GM23338 (cell line): Measurements from ENCODE around the gene GRIA2.

ENCODE experiments used
- CREB1 ChIP-seq: fragments of 250-450 bp; sonication (Bioruptor Pico); IDR thresholded peaks from 2 replicates; pipeline ENCODE4 v1.5.0; 2020; ENCODE audit warnings: low read depth, mild to moderate bottlenecking, moderate library complexity
- EZH2 ChIP-seq: fragments of 200-600 bp; sonication (generic); IDR thresholded peaks from one replicate; pipeline ENCODE4 v1.8.0; 2017; ENCODE audit warnings: antibody characterized with exemption, mild to moderate bottlenecking, low read depth; ENCODE audit not compliant: unreplicated experiment
- EZH2phosphoT487 ChIP-seq: fragments of 200-600 bp; sonication (generic); IDR thresholded peaks from one replicate; pipeline ENCODE4 v1.8.1; 2018; ENCODE audit warnings: antibody characterized with exemption; ENCODE audit not compliant: unreplicated experiment
- JUNB ChIP-seq: IDR thresholded peaks from one replicate; pipeline ENCODE4 v1.6.1; 2016; ENCODE audit warnings: antibody characterized with exemption; ENCODE audit not compliant: unreplicated experiment
- NANOG ChIP-seq: IDR thresholded peaks from 2 replicates; pipeline ENCODE4 v1.6.1; 2016; ENCODE audit warnings: antibody characterized with exemption, borderline replicate concordance
- POLR2AphosphoS5 ChIP-seq: IDR thresholded peaks from 2 replicates; pipeline ENCODE4 v1.6.1; 2016; ENCODE audit warnings: antibody characterized with exemption, low read depth
- STAT1 ChIP-seq: IDR thresholded peaks from one replicate; pipeline ENCODE4 v1.6.1; 2016; ENCODE audit warnings: antibody characterized with exemption; ENCODE audit not compliant: unreplicated experiment
- ZNF114 ChIP-seq: fragments of 250-450 bp; sonication (Bioruptor Pico); IDR thresholded peaks from 2 replicates; pipeline ENCODE4 v1.5.0; 2020; ENCODE audit warnings: mild to moderate bottlenecking, moderate library complexity
- ZNF331 ChIP-seq: fragments of 250-450 bp; sonication (Bioruptor Pico); IDR thresholded peaks from 2 replicates; pipeline ENCODE4 v1.5.0; 2020; ENCODE audit warnings: low read depth, mild to moderate bottlenecking, moderate library complexity
- TF ChIP-seq, protein P1 (sequence below), 2 experiments: fragments of 200-600 bp in 1 of 2; sonication (generic) in 1 of 2; conservative IDR thresholded peaks; 2 replicates each; pipeline versions ENCODE4 v1.5.1 to v1.6.1; 2016 to 2017; ENCODE audit warnings: antibody characterized with exemption in 2 of 2, low read depth in 2 of 2, mild to moderate bottlenecking in 2 of 2, moderate library complexity in 1 of 2
- TF ChIP-seq, protein P2 (sequence below): IDR thresholded peaks from one replicate; pipeline ENCODE4 v1.6.1; 2018; ENCODE audit warnings: antibody characterized with exemption; ENCODE audit not compliant: unreplicated experiment

DNA sequence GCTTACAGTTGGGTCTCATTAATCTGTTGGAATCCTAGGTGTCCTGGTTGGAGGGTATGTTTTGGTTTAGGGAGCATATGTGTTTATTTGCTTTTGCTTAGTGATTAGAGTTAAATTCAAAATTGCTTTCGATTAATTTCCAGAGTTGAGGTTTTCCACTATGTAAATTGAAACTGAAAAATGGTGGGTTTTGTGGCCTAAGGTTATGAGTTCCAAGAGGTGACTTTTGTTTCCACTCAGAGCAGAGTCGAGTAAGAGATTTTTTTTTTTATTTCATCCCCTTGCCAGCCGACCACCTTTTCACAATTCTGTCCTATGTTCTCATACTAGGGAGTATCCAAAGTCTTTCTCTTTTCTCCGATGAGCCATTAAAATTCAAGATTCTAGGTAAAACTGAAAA, 66.9 kb downstream of the GRIA2 start:
- TF ChIP-seq, protein P1, sequence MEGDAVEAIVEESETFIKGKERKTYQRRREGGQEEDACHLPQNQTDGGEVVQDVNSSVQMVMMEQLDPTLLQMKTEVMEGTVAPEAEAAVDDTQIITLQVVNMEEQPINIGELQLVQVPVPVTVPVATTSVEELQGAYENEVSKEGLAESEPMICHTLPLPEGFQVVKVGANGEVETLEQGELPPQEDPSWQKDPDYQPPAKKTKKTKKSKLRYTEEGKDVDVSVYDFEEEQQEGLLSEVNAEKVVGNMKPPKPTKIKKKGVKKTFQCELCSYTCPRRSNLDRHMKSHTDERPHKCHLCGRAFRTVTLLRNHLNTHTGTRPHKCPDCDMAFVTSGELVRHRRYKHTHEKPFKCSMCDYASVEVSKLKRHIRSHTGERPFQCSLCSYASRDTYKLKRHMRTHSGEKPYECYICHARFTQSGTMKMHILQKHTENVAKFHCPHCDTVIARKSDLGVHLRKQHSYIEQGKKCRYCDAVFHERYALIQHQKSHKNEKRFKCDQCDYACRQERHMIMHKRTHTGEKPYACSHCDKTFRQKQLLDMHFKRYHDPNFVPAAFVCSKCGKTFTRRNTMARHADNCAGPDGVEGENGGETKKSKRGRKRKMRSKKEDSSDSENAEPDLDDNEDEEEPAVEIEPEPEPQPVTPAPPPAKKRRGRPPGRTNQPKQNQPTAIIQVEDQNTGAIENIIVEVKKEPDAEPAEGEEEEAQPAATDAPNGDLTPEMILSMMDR (conservative IDR thresholded peaks at IDR 0.05; ENCODE audit: low read depth in 2 of 2): no peak
- no peak for TF ChIP-seq CREB1 (CRISPR knock-in tag)
- TF ChIP-seq ZNF331 (CRISPR knock-in tag): no peak
- no peak for TF ChIP-seq EZH2
- TF ChIP-seq POLR2AphosphoS5: no peak
- TF ChIP-seq EZH2phosphoT487: no peak
- TF ChIP-seq ZNF114: no peak
- no peak for TF ChIP-seq JUNB
- TF ChIP-seq, protein P2, sequence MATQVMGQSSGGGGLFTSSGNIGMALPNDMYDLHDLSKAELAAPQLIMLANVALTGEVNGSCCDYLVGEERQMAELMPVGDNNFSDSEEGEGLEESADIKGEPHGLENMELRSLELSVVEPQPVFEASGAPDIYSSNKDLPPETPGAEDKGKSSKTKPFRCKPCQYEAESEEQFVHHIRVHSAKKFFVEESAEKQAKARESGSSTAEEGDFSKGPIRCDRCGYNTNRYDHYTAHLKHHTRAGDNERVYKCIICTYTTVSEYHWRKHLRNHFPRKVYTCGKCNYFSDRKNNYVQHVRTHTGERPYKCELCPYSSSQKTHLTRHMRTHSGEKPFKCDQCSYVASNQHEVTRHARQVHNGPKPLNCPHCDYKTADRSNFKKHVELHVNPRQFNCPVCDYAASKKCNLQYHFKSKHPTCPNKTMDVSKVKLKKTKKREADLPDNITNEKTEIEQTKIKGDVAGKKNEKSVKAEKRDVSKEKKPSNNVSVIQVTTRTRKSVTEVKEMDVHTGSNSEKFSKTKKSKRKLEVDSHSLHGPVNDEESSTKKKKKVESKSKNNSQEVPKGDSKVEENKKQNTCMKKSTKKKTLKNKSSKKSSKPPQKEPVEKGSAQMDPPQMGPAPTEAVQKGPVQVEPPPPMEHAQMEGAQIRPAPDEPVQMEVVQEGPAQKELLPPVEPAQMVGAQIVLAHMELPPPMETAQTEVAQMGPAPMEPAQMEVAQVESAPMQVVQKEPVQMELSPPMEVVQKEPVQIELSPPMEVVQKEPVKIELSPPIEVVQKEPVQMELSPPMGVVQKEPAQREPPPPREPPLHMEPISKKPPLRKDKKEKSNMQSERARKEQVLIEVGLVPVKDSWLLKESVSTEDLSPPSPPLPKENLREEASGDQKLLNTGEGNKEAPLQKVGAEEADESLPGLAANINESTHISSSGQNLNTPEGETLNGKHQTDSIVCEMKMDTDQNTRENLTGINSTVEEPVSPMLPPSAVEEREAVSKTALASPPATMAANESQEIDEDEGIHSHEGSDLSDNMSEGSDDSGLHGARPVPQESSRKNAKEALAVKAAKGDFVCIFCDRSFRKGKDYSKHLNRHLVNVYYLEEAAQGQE: no peak
- no peak for TF ChIP-seq STAT1
- no peak for TF ChIP-seq NANOG
